Epithelial cell of esophagus (primary cell): ENCODE data around the gene CAMK1G.

Experiments
- DNase-seq: peaks from one replicate; pipeline ENCODE4 v3.0.0; 2010; ENCODE audit warnings: low read depth
- H3K4me3 ChIP-seq: 2 replicates; pipeline ENCODE4 v1.5.1; 2011; ENCODE audit warnings: mild to moderate bottlenecking, low read length, control low read depth
- TF ChIP-seq, protein P1 (sequence below): IDR thresholded peaks from 2 replicates; pipeline ENCODE4 v1.5.1; 2011; ENCODE audit warnings: low read depth, mild to moderate bottlenecking, low read length, control low read depth, inconsistent platforms; ENCODE audit not compliant: insufficient read depth; ENCODE audit errors: missing control alignments

Gene CAMK1G

GRCh38 chr1:209552406-209553264 lies 30.9 kb upstream of the CAMK1G start:
- DNase-seq: no peak
- TF ChIP-seq, protein P1, sequence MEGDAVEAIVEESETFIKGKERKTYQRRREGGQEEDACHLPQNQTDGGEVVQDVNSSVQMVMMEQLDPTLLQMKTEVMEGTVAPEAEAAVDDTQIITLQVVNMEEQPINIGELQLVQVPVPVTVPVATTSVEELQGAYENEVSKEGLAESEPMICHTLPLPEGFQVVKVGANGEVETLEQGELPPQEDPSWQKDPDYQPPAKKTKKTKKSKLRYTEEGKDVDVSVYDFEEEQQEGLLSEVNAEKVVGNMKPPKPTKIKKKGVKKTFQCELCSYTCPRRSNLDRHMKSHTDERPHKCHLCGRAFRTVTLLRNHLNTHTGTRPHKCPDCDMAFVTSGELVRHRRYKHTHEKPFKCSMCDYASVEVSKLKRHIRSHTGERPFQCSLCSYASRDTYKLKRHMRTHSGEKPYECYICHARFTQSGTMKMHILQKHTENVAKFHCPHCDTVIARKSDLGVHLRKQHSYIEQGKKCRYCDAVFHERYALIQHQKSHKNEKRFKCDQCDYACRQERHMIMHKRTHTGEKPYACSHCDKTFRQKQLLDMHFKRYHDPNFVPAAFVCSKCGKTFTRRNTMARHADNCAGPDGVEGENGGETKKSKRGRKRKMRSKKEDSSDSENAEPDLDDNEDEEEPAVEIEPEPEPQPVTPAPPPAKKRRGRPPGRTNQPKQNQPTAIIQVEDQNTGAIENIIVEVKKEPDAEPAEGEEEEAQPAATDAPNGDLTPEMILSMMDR: no peak

DNA sequence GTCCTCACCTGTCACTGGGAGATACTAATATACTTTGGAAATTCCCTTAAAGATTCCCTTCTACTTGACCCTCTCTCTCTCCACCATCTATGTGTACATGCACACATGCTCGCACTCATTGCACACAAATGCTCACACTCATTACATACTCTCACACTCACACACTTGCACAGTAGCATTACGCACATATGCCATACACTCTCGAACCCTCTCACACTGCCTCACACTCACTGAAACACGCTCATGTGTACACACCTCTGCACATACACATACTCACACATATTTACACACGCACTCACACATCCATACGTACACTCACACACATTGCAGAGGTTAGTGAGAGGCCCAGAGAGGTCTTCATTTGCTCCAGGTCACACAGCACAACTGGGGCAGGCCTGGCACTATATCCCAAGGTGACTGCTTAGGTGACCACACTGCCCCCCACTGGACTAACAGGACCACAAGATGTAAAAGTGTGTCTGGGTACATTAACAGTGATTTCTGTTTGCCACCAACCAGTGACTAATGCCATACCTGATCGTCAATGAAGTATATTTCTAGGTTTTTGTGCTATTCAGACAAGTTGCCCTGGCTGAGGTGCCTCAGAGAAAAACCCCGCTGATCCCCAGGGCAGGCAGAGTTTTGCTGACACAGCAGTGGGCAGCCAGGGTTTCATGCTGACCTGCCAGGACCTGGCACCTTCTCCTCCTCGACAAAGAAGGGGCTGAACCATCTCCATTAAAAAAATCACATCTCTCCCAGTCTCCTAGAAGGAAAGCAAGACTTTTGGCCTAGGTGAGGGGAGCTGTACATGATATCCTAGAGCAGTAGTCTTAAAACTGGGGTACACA lies 28.5 kb upstream of the CAMK1G start:
- no peak overlapping the region for H3K4me3 ChIP-seq
- TF ChIP-seq, protein P1: no peak

More at GRCh38 chr1:209552406-209553264, 30.9 kb upstream of the CAMK1G start:
- no peak overlapping the region for H3K4me3 ChIP-seq

DNA sequence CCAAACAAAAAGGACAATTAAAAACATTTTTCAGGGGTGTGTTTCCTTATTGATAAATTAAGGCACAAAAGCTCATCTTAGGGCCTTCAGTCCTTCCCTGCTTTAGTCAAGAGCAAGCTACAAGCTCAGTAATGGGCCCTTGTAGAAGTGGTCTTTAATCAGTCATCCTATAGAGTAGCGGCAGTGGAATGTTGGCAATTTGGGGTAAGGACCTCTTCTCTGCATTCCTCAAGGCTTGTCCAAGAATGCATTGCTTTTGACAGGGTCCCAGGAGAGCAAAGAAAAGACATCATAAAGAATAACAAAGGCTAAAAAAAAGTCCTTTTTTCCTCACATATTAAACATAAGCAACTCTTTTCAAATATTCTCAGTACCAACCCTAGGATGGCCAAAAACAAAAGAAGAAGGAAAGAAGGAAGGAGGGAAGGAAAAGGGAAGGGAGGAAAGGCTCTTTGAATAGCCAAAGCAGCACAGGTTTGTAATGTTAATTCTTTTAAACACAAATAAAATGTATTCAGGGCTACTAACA lies 27.3 kb upstream of the CAMK1G start:
- TF ChIP-seq, protein P1: no peak
- H3K4me3 ChIP-seq: no peak overlapping the region

More for the DNA sequence above, 28.5 kb upstream of the CAMK1G start:
- no peak for DNase-seq

DNA sequence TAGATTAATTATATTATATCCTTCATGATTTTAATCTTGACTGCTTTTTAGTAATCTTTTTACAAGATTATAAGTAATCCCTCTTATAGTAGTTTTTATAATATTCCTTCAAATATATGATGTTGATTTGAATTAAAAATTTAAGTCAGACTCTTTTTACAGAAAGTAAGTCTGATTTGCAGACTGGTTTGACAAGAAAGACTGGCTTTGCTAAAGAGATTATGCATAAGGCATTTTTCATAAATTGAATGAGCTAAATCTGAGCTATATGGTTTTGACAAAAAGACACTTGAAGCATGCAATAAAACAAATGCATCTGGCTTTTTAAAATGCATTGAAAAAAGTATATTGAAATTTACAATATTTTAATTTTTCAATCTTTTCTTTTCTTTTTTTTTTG lies 26.3 kb upstream of the CAMK1G start:
- H3K4me3 ChIP-seq: no peak overlapping the region
- peak; percentile 57 for DNase-seq
- TF ChIP-seq, protein P1: no peak

More for the DNA sequence above, 27.3 kb upstream of the CAMK1G start:
- no peak for DNase-seq

DNA sequence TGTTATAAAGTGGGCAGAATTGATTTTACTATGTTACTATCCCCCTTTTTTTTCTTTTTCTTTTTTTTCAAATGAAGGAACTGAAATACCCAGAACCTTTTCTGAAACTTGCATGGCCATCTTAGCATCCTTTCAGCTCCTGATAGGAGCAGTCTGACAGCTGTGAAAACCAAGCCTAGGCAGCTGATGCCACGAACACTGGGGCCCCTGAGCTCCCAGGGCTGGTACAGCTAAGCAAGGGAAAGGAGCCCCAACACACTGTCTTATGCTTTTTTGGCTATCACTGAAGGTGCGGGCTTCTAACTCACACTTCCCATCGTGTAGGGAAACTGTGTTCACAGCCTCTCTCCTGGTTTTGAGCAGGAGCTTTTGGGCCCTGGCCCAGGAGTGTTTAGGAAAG lies 23.0 kb upstream of the CAMK1G start:
- TF ChIP-seq, protein P1: no peak
- no peak for DNase-seq
- H3K4me3 ChIP-seq: no peak overlapping the region

- TF ChIP-seq, protein P1: no peak
- DNase-seq: no peak
- no peak overlapping the region for H3K4me3 ChIP-seq
These were observed 22.6 kb upstream of the CAMK1G start for GRCh38 chr1:209560952-209561351.
